GM19023 (cell line): ENCODE measurements around the gene ABCG8.
A peak's percentile ranks its signal among the peaks of the same experiment; 100 is the strongest.

Source experiments
- ATAC-seq: cut with Tn5 transposase; IDR thresholded peaks from one replicate; pipeline ENCODE4 v1.9.1; 2021; ENCODE audit warnings: mild to moderate bottlenecking, moderate library complexity; ENCODE audit not compliant: unreplicated experiment

ABCG8 gene

DNA sequence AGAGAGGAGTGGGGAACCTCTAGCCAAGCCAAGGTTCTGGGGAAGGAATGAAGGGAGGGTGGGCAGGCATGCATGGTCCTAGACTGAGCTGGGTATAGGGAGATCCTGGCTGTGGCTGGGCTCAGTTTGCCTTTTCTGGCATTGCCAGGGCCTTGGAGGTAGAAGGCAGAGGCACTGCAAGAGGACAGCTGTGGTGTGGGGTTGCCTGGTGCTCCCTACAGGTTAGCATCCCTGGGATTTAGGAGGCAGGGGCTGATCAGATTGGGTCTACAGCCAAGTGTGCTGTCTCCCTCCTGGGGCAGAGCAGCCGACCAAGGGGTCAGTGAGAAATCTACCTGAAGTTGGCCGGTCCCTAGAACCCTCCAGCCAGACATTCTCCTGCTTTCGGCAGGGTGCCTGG, 15.9 kb downstream of the ABCG8 start:
- ATAC-seq: no peak

DNA sequence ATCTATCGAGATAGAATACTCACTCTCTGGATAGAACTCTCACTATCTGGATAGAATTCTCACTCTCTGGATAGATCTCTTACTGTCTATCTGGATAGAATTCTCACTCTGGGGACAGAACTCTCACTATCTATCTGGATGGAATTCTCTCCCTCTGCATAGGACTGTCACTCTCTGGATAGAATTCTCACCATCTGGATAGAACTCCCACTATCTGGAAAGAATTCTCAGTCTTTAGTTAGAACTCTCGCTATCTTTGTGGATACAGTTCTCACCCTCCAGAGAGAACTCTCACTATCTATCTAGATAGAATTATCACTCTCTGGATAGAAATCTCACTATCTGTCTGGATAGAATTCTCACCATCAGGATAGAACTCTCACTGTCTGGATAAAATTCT, 16.5 kb downstream of the ABCG8 start:
- no peak for ATAC-seq

DNA sequence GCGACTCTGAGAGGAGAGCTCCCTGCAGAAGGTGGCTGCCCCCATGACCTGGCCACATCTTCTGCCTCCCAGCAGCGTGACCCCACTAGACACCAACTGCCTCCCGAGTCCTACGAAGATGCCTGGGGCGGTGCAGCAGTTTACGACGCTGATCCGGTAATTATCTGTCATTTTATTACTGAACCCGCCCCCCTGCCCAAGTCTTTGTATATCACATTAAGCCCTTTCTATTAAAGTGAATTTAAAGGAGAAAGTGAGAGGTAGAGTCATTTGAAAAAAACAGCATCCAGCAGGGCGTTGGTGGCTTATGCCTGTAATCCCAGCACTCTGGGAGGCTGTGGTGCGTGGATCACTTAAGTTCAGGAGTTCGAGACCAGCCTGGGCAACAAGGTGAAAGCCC, 33.4 kb downstream of the ABCG8 start:
- no peak for ATAC-seq

- no peak for ATAC-seq
Observed at GRCh38 chr2:43874776-43875451, 36.1 kb downstream of the ABCG8 start.

DNA sequence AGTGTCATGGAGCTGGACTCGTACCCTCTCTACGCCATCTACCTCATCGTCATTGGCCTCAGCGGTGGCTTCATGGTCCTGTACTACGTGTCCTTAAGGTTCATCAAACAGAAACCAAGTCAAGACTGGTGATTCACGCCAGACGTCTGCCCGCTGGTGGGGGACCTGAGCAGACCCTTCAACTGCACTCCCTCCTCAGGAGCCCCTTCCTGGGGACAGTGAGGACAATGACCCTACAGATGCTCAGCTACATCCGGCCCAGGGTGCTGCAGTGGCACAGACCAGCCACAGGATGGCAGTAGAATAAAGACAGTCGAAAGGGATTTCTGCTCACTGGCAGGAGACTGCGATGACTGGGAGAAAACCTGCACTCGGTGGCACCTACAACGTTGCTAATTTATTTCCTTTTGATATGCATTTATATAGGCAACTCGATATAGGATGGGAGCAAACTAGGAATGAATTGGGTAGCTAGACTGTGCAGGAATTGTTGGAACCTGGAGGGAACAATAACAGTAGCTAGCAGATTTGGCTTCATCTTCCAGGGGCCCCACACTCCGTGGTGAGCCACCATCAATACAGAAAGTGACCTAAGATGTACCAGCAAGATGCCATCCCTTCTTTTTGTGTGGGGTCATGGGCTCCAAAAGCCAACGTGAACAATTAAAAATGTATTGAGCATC, 39.2 kb downstream of the ABCG8 start:
- peak; percentile 64 for ATAC-seq

GRCh38 chr2:43879261-43879660, 40.5 kb downstream of the ABCG8 start:
- no peak for ATAC-seq

- no peak for ATAC-seq
Observed at GRCh38 chr2:43880471-43880870, 41.7 kb downstream of the ABCG8 start.

DNA sequence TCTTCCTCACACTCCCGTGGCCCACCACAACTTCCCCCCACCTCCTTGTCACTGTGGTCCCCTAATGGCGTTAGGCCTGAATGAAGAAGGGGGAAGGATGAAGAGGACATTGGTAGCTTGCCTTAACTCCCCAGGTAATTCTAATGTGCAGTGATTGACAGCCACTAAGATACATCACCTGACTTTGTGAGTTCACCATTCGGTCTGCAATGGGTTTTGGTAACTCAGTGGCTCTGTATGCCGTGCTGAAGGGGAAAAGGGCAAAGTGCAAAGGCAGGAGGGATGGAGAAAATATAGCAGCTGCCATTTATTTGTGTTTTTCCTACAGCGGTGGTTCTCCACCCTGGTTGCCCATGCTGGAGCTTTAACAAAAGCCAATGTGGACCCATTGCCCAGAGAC, 42.2 kb downstream of the ABCG8 start:
- ATAC-seq: no peak

DNA sequence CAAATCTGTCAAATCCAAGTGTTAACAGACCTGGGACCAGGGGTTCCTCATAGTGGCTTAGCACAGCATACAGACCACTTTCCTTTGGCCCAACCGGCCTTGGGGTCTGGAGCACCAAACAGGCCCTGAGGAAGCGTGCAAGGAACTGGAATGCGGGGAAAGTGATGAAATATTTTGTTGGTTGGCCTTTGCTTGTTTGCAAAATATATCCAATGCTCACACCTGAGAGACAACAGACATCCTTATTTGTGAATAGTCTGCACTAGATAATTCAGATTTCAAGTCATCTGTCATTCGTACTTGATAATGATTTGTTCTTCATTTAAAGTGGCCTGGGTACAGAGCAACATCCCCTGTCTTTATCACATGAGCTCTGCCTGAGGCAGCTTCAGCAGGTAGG, 43.5 kb downstream of the ABCG8 start:
- no peak for ATAC-seq

DNA sequence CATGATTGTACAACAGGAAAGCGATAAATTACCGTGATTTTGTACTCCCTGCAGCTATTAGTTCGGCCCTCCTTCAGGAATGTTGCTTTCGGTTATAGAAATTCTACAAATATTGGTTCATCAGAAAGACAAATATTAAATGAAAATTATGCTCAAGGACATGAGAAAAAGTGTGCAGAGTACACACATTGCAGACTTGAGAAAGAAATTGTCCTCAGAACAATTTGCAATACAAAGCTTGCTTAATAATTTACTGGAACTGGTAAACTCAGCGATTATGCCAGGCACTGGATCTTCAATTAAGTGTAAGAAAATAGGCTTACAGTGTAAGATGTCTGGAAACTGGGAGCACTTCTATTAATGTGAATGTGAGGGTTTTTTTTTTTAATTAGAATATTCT, 45.9 kb downstream of the ABCG8 start:
- ATAC-seq: no peak

DNA sequence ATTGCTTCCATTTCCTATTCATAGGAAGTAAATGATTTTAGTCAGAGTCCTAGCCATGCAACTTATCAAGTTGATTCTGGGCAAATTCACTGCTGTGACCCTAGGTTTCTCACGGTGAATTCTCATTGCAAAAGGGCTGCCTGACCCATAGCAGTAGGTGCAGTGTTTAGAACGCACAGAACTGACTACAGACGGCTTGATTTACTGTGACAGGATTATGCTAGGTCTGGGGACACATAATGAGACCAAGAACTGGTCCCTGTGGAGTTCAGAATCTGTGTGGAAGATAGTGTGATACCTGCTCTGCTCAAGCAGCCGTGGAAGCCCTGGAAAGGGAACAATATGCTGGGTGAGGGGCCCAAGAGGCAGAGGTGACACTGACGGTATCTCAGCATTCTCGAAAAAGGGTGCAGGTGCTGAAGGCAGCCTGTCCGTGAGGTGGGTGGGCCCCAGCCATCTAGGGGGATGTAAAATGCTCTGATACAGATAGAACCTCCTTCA, 46.4 kb downstream of the ABCG8 start:
- ATAC-seq: no peak

- ATAC-seq: no peak
Observed at GRCh38 chr2:43887176-43887575, 48.4 kb downstream of the ABCG8 start.

DNA sequence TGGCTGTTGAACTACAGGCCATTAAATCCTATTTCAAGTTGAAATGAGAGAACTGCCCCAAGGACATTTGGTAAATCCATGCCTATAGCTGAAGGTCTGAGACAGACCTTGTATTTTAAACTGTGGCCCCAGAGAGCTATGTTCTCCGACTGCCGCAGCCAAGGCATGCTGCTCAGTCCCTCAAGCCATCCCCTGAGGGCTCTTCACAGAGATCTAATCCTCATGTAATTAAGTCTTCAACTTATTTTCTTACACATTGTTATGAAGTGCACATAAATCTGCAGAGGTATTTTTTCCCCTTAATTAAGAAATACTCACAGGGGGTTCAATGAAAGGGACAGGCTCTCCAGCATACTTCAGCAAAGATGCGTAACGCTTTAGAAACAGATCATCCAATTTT, 50.6 kb downstream of the ABCG8 start:
- ATAC-seq: no peak

GRCh38 chr2:43890855-43891254, 52.1 kb downstream of the ABCG8 start:
- ATAC-seq: no peak

DNA sequence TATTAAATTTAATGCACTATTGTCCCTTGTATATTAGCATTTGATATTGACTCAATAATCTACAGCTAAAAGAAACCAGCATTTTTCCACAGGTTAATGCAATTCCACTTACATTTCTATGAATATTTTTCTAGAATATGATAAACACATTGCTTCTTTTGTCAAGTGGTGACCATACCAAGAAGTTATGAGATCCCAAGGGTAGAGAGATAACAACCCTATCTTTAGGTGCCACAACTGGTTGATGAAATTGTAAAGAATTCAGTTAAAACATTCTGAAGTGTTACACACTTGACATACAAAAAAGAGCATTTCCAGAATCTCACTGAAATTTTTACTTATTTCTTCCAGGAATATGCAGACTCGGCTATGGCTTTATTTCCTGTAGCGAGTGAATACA, 56.0 kb downstream of the ABCG8 start:
- ATAC-seq: no peak

DNA sequence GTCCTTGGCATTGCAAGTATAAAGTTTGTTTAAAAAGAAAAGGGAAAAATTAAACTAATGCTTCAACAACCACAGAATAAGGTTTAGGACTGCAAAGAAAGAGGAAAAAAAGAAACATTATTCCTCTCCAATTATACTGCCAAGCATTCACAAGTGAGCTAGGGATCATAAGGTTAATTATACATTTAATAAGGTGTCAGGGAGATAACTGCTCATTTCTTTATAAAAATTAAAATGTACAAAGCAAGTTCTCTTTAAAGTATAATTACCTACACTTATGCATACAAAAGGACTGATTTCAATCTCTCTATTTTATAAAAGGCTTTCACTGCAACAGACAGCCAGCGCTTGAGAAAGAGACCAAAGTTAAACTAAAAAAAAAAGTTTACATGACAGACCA, 58.1 kb downstream of the ABCG8 start:
- no peak for ATAC-seq

DNA sequence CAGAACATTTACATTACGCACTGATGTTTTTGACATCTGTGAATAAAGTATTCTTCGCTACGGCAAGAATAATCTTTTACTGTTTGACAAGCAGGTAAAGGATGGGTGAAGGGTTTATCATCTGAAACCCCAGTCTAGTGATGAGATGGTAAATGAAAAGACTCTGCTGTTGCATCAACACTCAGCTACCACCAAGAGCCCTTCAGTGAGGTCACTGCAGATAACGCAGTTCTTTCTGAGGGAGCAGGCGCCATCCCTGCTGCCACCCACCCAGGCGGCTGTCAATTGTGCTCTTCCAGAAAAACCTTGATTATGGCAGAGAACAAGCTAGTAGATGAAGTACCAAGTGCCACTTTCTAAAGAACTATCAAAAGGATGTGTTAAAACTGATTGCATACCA, 58.7 kb downstream of the ABCG8 start:
- no peak for ATAC-seq

DNA sequence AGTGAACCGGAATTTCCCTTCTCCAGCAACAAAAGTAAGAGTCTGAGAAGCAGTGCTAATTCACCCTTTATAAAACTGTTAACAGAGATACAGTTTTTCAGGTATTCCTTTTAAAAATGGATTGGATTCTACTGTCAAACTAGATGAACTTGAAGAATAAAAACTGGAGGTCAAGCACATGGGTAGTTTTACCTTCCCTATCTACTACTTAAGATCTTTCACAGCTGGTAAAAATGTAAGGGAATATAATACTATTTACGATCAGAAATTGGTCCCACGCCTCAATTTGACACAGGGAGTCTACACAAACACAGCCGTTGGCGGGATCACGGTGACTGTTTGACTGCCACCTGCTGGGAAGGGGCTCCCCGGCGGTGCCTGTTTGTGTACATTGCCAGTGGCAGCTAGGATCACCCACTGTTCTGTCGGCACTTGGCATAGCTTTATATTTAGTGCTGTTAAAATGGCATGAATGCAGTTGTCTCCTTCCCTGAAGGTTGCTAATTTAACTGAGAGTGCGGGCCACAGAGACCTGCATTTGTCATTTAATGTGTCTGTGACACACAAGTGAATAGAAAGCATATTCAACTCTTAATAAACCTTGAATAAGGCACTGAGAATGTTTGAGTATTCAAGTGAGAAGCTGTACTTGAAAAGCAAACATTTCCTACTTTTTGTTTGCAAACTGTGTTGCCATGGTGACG, 59.5 kb downstream of the ABCG8 start:
- no peak for ATAC-seq

DNA sequence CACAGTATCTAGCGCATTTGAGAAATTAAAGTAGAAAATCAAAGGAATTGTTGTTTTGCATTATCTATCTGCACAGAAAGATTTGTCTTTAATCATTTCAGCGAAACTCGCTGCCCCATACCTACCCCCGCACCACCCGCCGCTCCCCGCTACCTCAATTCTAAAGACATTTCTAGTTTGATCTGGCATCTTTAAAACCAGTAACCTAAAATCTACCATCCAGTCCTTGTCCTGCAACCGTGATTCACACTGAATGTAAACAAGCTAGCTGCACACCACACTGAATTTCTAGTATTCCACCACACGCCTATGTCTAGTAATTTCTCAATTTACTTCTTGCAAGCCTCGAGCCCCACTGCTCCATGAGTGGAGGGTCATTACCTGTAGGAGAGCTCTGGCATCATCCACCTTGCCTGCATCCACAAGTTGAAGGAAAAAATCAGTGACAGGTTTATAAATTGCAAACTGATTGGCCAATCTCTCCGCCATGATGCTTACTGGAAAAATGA, 60.1 kb downstream of the ABCG8 start:
- no peak for ATAC-seq

DNA sequence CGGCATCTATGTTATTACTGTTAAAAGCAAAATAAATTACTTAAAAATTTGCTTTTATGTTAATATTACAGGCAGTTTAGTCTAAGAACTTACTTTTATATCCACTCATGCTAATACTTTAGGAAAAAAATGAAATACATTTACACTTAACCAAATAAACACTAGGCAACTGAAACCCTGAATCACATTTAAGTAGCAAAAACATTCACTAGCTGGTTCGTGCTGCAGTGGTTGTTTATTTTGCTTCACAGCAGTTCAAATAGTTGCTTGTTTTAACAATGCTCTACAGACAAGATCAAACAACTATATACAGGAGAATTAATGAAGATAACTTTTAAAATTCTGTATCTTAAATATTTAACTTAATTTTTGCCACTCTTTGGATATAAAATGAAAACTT, 60.8 kb downstream of the ABCG8 start:
- ATAC-seq: no peak

GRCh38 chr2:43905371-43905803, 66.6 kb downstream of the ABCG8 start:
- ATAC-seq: no peak

- no peak for ATAC-seq
Observed at GRCh38 chr2:43905871-43906270, 67.1 kb downstream of the ABCG8 start.
